ENCODE results near the gene GPANK1. TPM values are rescaled to one million over a fixed set of nuclear protein-coding genes. Genes with fewer than 3 reads are reported as not detected.

GPANK1 gene
- total and polyA plus RNA-seq, 2 of the 13 experiments (the other 11 are each of a cell fraction or from before 2014, with no cell fraction given) = 15.4 to 22.8 TPM

DNA sequence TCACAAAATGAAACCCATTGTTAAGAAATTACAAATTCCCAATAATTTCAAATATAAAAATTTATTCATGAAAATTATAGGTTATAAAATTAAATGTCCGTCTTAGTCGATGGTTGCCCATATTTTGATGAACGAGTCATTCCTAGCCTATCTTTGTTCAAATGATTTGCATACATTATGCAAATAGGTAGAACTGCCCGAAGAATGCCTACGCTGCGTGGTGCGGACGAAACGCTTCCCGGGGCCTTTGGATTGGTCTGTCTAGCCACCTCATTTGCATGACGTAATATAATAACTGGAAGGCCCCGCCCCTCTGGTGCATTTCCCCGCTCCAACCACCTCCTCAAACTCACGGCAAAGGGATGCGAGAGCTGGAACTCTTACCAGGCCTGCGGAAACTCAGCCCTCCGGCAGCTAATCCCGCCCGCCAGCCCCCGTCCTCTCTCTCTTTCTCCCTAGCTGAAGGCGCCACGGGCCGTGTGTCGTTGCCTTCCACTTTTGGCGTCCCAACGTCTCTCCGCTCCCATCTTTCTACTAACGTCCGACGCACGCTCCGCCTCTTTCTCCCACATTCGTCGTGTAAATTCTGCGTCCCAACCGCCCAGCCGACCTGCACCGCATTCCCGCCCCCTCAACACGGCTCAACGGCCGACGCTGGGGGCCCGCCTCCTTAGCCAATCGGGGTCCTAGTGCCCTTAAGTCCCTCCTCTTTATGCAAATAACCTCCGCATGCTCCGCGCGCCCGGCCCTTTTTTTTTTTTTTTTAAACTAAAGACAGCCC is 44.8 kb downstream of the GPANK1 start (continued):
- TF ChIP-seq HDAC6 (IDR thresholded peaks at IDR 0.05; ENCODE audit: low read depth, low read length) (no peak), HOXA5 (CRISPR knock-in tag; IDR thresholded peaks at IDR 0.05) (0 out of 2 replicates have a peak, but pooled peaks have one; percentile 9), SMAD1 (CRISPR knock-in tag; IDR thresholded peaks at IDR 0.05; ENCODE audit: borderline replicate concordance, low read depth) (no peak), EP300 (IDR thresholded peaks at IDR 0.05; ENCODE audit: low read depth in 2 of 2, low read length in 2 of 2) (no peak; a peak in 1 of 4 replicates), EP300 (CRISPR knock-in tag; IDR thresholded peaks at IDR 0.05; ENCODE audit: borderline replicate concordance) (peak; percentile 57; the same call in 1 of the 2 replicates), PHB2 (IDR thresholded peaks at IDR 0.05; ENCODE audit: partially characterized antibody) (no peak), MAX (IDR thresholded peaks at IDR 0.05) (peak; percentile 97), ZNF775 (CRISPR knock-in tag; IDR thresholded peaks at IDR 0.05; ENCODE audit: borderline replicate concordance) (0 out of 2 replicates have a peak, but pooled peaks have one; percentile 25), SAP130 (CRISPR knock-in tag; IDR thresholded peaks at IDR 0.05; ENCODE audit: low read depth) (peak; percentile 87), ATF6 (CRISPR knock-in tag; conservative IDR thresholded peaks at IDR 0.05) (peak; percentile 50; the same call in 1 of the 2 replicates), ZNF577 (CRISPR knock-in tag; IDR thresholded peaks at IDR 0.05; ENCODE audit: borderline replicate concordance, low read depth) (no peak), HHEX (CRISPR knock-in tag; IDR thresholded peaks at IDR 0.05) (no peak), GATA4 (IDR thresholded peaks at IDR 0.05; ENCODE audit: borderline replicate concordance, low read depth) (peak; percentile 47; the same call in 1 of the 2 replicates), KDM3A (CRISPR knock-in tag; IDR thresholded peaks at IDR 0.05; ENCODE audit: low read depth) (no peak), PRPF4 (IDR thresholded peaks at IDR 0.05; ENCODE audit: low read depth, low read length, poor library complexity, severe bottlenecking) (no peak), SMAD3 (CRISPR knock-in tag; IDR thresholded peaks at IDR 0.05) (no peak), SIX4 (CRISPR knock-in tag; IDR thresholded peaks at IDR 0.05) (peak; percentile 71; the same call in 1 of the 2 replicates), FOXM1 (CRISPR knock-in tag; IDR thresholded peaks at IDR 0.05) (no peak; the same call in 1 of the 2 replicates), SRSF1 (optimal IDR thresholded peaks at IDR 0.05; ENCODE audit: low read depth, low read length) (peak; percentile 71), GFI1 (CRISPR knock-in tag; IDR thresholded peaks at IDR 0.05; ENCODE audit: borderline replicate concordance) (peak; percentile 52), ZNF383 (CRISPR knock-in tag; IDR thresholded peaks at IDR 0.05; ENCODE audit: borderline replicate concordance) (no peak; the same call in 1 of the 2 replicates), HNF4A (CRISPR knock-in tag; IDR thresholded peaks at IDR 0.05) (no peak; the same call in 1 of the 2 replicates), ZBTB7B (CRISPR knock-in tag; IDR thresholded peaks at IDR 0.05) (no peak), ZNF878 (CRISPR knock-in tag; IDR thresholded peaks at IDR 0.05) (peak; percentile 80; the same call in 1 of the 2 replicates), ZNF337 (CRISPR knock-in tag; IDR thresholded peaks at IDR 0.05; ENCODE audit: borderline replicate concordance, low read depth) (no peak)
- TF ChIP-seq, protein P1, sequence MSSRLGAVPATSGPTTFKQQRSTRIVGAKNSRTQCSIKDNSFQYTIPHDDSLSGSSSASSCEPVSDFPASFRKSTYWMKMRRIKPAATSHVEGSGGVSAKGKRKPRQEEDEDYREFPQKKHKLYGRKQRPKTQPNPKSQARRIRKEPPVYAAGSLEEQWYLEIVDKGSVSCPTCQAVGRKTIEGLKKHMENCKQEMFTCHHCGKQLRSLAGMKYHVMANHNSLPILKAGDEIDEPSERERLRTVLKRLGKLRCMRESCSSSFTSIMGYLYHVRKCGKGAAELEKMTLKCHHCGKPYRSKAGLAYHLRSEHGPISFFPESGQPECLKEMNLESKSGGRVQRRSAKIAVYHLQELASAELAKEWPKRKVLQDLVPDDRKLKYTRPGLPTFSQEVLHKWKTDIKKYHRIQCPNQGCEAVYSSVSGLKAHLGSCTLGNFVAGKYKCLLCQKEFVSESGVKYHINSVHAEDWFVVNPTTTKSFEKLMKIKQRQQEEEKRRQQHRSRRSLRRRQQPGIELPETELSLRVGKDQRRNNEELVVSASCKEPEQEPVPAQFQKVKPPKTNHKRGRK (CRISPR knock-in tag; IDR thresholded peaks at IDR 0.05) = no peak
- TF ChIP-seq, protein P2, sequence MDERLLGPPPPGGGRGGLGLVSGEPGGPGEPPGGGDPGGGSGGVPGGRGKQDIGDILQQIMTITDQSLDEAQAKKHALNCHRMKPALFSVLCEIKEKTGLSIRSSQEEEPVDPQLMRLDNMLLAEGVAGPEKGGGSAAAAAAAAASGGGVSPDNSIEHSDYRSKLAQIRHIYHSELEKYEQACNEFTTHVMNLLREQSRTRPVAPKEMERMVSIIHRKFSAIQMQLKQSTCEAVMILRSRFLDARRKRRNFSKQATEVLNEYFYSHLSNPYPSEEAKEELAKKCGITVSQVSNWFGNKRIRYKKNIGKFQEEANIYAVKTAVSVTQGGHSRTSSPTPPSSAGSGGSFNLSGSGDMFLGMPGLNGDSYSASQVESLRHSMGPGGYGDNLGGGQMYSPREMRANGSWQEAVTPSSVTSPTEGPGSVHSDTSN (CRISPR knock-in tag; IDR thresholded peaks at IDR 0.05) = no peak

All from HepG2 (cell line).